ENCODE measurements around the gene FERMT3.

FERMT3 gene

DNA sequence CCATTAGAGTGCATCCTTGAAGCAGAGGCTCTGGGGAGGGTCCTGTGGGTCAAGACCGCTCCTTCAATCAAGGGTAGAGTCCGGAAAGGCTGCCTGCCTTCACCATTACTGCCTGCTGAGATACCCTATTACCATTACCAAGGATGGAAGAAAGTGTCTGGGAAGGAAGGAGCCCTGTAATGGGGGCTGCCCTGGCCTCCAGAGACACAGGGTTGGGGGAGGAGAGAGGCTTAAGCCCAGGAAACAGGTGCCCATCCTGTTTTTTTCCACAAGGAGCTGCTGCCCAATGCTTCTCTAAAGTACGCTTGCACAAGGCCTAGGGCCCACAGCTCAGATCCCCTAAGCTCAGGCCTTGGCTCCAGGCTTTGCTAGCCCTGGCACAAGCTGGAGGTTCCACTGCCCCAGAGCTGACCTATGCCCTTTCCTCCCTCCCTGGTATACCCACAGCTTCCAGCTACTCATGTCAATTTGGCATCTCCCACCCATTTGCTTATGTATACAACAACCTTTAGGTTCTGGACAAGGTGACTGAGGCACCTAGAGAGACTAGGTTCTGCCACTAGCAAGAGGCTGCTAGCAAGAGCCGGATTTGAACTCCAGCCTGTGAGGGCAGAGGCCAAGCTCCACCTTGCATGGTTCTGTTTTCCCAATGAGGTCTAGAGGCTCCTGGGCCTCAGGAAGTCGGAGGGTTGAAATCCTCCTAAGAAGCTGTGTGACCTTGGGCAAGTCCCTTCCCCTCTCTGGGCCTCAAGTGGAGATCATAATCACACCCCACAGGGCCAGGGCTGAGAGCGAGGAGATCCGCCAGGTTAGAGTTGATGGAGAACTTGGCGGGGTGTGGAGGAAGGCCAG, 43.3 kb downstream of the FERMT3 start:
- DNase-seq (ENCODE audit: low read depth) = no peak

DNA sequence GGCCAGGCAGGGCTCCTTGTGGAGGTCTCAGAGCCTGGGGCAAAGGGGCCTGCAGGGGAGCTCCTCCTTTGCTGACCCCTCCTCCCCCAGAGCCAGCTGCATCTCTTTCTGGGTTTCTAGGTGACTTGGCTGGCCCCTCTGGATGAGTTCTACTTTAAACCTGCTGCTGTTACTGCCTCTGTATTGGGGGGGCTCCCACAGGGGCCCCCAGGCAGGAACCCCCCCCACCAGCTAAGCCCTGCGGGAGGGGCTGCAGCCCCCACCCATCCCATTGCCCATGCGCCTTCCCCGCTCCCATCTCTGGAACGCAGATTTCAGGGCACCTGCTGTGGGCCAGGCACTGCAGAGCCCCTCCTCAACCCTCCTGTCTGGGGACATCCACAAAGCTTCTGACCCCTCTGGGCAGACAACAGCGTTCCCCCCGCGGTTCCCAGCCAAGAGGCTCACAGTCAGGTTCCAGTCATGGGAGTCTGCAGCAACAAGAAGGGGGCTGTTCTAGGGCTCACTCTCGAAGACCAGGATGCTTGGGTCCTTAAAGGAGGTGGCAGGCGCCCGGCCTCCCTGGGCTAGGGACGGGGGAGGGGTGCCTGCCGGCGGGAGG, 44.0 kb downstream of the FERMT3 start:
- no peak for DNase-seq (ENCODE audit: low read depth)

DNA sequence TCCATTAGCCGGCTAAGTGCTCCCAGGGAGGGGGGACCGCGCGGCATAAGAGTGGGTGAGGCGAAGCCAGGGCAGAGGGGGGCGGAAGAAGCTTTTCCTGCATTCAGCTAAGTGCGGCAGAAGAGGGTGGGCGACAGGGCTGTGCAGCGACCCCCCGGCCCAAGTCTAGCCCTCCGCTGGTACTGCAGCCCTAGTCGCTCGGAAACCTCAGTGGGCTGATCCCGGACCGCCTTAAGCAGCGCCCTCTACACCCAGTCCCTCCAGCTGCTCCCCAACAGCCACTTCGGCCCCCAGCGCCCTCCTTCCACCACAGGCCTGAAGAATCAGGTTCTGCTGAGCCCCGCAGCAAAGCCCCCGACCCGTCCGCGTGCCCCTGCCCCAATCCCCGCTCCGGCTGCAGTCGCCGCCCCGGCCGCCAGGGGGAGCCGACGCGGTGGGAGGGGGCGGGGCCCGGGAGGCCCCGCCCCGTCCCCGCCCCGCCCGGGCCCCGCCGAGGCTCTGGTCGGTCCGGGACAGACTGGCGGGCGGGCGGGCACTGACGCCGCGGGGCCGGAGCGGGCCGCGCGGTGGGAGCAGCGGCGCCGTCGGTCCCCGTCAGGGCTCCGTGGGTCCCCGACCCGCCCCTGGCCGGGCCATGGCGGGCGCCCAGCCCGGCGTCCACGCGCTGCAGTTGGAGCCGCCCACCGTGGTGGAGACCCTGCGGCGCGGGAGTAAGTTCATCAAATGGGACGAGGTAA, 44.7 kb downstream of the FERMT3 start, which contains the start of gene PLCB3:
Gene PLCB3, plus strand, starts transcription at position 515 of the 737 bp plus-strand sequence. Its CDS starts 120 bp downstream, at position 635.
- DNase-seq (ENCODE audit: low read depth) = peak; percentile 70

DNA sequence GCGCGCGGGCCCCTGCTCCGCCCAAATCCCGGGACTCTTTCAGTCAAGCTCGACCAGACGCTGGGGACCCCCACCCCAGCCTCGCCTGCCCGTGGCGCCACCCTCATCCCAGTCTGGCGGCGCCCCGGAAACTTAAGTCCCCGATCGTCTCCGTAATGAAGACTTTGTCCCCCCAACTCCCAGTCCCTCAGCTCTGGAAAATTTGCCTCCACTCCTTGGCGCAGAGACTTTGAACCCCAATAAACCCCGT, 45.2 kb downstream of the FERMT3 start:
- DNase-seq (ENCODE audit: low read depth) = no peak

DNA sequence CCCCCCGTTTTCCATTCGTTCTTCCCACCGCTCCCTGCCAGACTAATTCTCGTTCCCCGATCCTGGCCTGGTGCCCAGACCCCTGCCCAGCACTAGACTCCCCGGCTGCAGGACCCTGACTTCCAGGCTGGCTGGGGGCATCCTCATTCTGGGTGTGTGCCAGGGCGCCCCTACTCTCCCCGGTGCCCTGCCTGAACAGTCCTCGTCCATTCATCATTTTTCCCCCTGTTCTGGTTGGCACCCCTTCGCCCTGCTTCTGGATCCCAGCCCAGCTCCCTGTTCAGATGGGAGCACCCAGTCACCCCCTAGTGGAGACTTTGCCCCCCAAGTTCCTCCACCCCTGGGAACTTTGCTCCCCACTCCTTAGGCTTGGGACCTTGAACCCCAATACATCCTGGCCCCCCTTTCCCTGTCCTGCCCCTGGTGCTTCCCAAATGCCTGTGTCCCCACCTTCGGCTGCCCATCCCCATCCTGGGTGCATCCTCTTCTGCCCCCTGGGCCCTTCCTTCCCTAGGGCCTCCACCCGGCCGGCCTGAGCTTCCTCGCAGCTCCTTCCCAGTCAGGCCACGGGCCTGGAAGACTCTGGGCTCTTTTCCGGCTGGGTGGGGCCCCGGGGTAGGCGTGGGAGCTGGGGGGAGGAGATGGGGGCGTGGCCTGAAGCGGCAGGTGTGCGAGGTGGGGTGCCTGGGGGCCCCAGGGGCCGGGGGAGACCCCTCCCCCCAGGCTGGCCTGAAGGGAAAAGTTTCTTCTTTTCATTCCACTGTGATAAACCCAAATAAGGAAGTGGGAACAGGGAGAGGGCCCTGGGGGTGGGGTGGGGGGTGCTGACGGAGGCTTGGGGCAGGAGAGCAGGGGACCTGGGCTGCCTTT, 45.7 kb downstream of the FERMT3 start:
- no peak for DNase-seq (ENCODE audit: low read depth)

DNA sequence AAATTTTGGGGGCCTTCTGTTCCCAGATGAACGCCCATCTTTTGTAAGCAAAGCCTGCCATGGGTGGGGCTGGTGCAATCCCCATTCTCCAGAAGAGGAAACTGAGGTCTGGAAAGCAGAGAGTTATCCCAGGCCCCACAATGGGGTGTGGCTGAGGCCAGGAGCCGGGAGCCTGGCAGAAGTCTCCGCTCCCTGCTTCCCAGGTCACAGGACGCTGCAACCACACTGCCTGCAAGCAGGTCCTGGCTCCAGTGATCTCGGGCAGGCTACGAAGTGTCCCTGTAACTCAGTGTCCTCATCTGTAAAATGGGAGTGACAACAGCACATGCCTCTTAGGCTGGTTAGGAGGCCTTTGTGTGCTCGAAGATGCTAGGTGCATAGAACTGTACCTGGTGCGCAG, 46.5 kb downstream of the FERMT3 start:
- no peak for DNase-seq (ENCODE audit: low read depth)

DNA sequence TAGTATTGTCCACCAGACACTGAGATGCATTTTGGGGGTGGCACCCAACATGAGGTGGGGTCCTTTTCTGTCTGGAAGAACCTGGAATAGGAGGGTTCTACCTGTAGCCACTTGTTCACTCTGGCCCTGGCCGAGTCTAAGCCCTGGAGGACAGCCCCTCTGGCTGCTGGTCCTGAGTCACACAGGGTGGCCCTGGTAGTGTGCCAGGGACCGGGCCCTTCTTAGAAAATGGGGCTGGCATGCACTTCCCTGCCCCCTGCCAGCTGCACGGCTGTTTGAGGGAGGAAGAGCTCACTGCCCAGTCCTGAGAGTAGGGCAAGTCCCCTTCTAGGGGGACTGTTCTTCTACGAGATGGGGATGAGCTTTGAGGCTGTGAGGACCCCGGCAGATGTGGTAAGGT, 47.0 kb downstream of the FERMT3 start:
- DNase-seq (ENCODE audit: low read depth) = no peak

DNA sequence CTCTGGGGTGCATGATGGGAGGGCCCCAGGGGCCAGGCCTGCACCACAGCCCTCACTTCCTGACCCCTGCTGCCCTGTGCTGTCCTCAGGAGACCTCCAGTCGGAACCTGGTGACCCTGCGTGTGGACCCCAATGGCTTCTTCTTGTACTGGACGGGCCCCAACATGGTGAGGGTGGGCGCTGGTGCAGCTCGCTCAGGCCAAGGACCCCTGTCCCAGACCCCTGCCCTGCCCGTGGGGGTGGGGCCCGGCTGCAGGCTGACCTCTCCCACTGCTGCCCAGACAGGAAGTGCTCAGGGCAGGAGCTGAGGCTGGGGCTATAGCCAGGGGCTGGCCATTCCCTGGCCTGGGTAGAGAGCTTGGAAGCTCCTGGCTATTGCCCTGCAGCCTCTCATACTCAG, 47.8 kb downstream of the FERMT3 start:
- DNase-seq (ENCODE audit: low read depth) = no peak

DNA sequence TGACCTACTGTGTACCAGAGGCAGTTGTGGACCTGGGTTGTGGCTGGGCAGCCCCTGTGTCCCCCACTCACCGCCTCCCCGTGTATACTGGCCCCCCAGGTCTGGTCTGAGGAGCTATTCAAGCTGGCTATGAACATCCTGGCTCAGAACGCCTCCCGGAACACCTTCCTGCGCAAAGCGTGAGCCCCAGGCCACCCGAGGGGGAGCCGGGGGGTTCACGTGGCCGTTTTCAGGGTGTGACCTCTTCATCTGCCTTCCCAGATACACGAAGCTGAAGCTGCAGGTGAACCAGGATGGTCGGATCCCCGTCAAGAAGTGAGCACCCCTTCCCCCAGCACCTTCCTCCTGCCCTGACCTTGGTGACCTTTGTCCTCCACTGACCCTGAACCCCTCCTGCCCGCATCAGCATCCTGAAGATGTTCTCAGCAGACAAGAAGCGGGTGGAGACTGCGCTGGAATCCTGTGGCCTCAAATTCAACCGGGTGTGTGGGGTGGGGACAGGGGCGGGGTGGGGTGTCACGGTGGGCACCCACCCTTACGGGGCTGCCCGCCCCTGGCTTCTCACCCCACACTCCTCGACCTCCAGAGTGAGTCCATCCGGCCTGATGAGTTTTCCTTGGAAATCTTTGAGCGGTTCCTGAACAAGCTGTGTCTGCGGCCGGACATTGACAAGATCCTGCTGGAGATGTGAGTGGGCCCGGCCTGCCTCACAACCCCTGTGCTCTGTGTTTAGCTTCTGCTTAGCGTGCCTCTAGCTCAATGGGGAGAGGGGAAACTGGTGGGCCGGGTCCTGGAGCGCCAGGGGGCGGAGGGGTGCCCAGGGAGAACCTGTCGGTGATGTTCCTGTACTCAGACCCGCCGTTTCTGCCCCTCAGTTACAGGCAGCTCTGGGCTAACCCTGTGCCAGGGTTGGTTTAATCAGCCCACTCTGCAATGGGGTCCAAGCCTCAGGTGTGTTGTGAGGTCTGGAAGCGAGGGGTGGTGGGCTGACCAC, 48.9 kb downstream of the FERMT3 start:
- no peak for DNase-seq (ENCODE audit: low read depth)

DNA sequence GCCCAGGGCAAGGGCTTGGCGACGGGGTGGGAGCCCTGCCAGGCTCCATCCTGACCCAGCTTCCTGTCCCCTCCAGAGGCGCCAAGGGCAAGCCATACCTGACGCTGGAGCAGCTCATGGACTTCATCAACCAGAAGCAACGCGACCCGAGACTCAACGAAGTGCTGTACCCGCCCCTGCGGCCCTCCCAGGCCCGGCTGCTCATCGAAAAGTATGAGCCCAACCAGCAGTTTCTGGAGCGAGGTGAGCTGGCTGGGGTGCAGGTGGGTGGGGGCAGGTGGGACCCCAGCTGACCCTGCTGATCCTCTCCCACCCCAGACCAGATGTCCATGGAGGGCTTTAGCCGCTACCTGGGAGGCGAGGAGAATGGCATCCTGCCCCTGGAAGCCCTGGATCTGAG, 49.8 kb downstream of the FERMT3 start:
- DNase-seq (ENCODE audit: low read depth) = no peak

DNA sequence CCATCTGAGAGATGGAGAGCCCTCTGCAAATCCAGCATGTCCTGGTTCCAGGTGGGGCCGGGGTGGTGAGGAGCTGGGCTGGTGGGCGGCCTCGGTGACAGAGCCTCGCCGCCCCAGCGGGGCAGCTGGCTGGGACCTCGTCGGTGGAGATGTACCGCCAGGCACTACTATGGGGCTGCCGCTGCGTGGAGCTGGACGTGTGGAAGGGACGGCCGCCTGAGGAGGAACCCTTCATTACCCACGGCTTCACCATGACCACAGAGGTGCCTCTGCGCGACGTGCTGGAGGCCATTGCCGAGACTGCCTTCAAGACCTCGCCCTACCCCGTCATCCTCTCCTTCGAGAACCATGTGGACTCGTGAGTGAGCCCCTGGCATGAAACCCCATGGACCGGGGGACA, 51.8 kb downstream of the FERMT3 start:
- no peak for DNase-seq (ENCODE audit: low read depth)

DNA sequence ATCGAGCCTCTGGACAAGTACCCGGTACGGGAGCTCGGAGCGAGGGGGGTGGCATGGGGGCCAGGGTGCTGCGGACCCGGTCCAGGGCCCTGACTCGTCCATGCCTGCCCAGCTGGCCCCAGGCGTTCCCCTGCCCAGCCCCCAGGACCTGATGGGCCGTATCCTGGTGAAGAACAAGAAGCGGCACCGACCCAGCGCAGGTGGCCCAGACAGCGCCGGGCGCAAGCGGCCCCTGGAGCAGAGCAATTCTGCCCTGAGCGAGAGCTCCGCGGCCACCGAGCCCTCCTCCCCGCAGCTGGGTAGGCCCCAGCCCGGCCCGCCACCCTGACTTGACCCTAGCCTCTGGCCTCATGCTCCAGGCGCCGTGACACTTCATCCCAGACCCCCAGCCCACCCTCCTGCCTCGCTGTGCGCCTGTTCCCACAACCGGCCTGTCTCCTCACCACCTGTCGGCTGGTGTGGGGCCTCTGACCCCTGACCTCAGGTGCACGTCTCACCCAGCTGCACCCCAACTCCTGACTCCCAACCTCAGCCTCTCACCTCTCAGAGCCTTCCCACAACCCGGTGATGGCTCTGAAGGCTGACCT, 52.5 kb downstream of the FERMT3 start:
- no peak for DNase-seq (ENCODE audit: low read depth)

DNA sequence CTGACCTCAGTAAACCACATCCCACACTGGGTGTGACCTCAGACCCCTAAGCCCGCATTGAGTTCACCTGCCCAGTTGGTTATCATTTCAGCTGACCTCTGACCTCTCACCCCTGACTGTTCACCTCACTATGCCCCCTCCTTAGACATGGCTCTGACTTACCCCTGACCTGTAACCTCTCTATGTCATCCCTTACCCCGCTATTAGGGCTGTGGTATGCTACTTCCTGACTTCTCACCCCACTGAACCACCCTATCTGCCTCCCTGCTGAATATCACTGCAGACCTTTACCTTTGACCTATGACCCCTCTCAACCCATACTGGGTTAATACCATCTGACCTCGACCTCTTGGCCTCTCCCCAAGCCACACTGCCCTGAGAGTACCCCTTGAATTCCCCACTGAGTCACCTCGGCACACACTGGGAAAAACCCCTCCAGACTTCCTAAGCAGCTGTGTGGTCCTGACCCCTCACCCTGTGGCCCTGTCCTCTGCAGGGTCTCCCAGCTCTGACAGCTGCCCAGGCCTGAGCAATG, 53.1 kb downstream of the FERMT3 start:
- DNase-seq (ENCODE audit: low read depth) = no peak

DNA sequence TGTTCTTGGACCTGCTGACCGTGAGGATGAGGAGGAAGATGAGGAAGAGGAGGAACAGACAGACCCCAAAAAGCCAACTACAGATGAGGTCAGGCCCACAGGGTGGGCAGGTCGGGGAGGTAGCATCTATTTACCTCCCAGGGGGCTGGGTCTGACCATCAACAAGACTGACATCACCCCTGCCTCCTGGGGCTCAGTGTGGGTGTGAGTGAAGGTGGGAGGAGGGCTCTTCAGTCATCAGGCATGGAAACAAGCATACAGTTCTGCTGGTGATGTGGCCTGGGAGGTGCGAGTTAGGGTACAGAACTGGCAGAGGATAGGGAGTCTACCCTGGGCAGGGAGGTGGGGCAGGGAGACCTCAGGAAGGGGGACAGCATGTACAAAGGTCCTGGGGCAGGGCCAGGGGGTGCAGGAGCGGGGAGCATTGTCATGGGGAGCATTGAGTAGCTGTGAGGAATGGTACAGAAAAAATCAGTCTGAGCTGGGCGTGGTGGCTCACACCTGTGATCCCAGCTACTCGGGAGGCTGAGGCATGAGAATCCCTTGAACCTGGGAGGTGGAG, 53.7 kb downstream of the FERMT3 start:
- DNase-seq (ENCODE audit: low read depth) = no peak

DNA sequence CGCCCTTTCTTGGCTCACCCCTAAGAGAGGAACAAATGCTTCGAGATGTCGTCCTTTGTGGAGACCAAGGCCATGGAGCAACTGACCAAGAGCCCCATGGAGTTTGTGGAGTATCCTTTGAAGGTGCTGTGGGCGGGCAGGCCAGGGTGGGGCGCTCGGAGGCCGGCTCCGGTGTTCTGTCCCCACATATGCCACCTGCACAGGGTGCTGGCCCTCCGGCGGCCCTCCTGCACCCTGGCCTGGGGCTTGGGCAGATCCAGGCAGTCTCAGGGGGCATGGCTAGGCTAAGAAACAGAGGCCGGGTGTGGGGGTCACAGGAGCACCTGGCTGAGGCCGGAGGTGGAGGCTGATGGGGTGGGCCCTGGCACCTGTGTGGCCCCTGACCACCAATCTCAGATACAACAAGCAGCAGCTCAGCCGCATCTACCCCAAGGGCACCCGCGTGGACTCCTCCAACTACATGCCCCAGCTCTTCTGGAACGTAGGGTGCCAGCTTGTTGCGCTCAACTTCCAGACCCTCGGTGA, 55.1 kb downstream of the FERMT3 start:
- DNase-seq (ENCODE audit: low read depth) = no peak

DNA sequence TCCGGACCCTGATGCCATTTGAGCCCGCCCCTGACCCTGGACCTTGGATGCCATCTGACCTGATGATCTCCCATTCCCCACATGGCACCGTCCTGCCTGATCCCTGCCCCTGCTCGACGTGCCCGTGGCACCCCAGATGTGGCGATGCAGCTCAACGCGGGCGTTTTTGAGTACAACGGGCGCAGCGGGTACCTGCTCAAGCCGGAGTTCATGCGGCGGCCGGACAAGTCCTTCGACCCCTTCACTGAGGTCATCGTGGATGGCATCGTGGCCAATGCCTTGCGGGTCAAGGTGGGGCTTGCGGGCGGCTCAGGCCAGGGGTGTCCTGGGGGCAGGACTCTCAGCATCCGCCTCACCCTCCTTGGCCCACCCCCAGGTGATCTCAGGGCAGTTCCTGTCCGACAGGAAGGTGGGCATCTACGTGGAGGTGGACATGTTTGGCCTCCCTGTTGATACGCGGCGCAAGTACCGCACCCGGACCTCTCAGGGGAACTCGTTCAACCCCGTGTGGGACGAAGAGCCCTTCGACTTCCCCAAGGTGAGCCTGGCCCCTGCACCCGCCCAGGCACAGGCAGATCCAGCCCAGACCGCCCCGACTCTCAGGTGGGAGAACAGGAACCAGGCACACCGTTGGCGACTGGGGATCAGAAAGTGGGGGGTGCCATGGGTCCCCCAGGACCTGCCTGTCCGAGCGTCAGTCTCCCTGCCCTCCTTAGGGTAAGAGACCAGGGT, 55.9 kb downstream of the FERMT3 start:
- DNase-seq (ENCODE audit: low read depth) = no peak

DNA sequence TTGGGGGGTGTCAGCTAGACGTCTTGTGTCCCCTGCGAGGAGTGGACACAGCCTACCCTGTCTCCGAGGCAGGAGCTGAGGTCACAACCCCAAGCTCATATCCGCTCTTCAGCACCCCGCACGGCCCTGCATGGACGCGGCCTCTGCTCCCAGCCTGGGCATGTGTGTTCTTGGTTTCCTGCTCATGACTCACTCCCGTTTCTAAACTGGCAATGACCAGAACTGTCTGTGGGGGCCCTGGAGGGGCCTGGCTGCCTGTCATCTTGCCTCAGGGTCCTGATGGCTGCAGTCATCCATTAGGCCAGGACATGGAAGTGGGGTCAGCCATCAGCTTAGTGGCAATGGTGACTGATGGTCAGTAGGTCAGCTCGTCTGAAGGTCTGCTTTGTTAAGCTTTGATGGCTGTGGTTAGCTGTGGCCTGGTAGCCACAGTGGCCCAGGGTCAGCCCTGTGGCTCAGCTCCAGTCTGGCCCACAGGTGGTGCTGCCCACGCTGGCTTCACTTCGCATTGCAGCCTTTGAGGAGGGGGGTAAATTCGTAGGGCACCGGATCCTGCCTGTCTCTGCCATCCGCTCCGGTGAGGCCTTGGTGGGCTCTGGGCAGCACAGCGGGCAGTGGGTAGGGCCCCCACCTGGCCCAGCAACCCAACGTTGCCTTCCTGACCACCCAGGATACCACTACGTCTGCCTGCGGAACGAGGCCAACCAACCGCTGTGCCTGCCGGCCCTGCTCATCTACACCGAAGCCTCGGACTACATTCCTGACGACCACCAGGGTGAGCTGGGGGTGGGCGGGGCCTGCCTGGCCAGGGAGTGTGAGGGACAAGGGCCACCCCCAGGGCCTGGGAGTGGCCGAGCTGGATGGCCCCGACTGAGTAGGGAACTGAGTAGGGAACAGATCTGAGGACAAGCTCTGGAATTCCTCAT, 56.8 kb downstream of the FERMT3 start:
- no peak for DNase-seq (ENCODE audit: low read depth)

DNA sequence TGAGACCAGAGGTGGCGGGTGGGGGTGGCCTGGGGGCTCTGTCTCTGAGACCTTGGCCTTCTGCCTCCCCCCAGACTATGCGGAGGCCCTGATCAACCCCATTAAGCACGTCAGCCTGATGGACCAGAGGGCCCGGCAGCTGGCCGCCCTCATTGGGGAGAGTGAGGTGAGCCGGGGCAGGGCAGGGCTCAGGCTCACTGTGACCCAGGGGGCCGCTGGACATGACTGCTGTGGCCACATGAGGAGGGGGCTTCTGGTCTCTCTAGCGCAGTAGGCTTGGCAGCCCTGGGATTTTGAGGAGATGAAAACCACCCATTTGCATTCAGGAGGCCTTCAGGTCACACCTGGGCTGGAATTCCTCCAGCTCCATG, 57.4 kb downstream of the FERMT3 start:
- no peak for DNase-seq (ENCODE audit: low read depth)
